ENCODE data around the gene THG1L.

THG1L gene

GRCh38 chr5:157729858-157730257, 1.4 kb upstream of the THG1L start:
- DNase-seq = no peak

GRCh38 chr5:157730900-157731271, 334 bp upstream of the THG1L start:
- DNase-seq = no peak

GRCh38 chr5:157732130-157732514, 902 bp downstream of the THG1L start:
- DNase-seq = no peak

- DNase-seq = no peak
Observed at GRCh38 chr5:157732596-157733262, 1.5 kb downstream of the THG1L start.

- no peak for DNase-seq
Observed at GRCh38 chr5:157734436-157734835, 3.2 kb downstream of the THG1L start.

- DNase-seq = no peak
Observed at GRCh38 chr5:157735991-157736390, 4.8 kb downstream of the THG1L start.

GRCh38 chr5:157739388-157740228, 8.4 kb downstream of the THG1L start:
- DNase-seq = no peak

- DNase-seq = peak; percentile 61
Observed at GRCh38 chr5:157740229-157740610, 9.0 kb downstream of the THG1L start.

- no peak for DNase-seq
Observed at GRCh38 chr5:157741131-157741530, 9.9 kb downstream of the THG1L start.

GRCh38 chr5:157743163-157744050, 12.2 kb downstream of the THG1L start, which contains the start of gene LSM11:
Gene LSM11 (plus strand): TSS chr5:157743712. CDS start chr5:157743751, 39 bp downstream.
- peak; percentile 91 for DNase-seq

- DNase-seq = peak; percentile 12
Observed at GRCh38 chr5:157744051-157745011, 13.1 kb downstream of the THG1L start.

GRCh38 chr5:157745041-157745456, 13.8 kb downstream of the THG1L start:
- DNase-seq = no peak

GRCh38 chr5:157747173-157747740, 16.0 kb downstream of the THG1L start:
- DNase-seq = no peak

- DNase-seq = no peak
Observed at GRCh38 chr5:157747766-157748700, 16.8 kb downstream of the THG1L start.

GRCh38 chr5:157748760-157749461, 17.7 kb downstream of the THG1L start:
- DNase-seq = no peak

GRCh38 chr5:157749462-157749799, 18.2 kb downstream of the THG1L start:
- DNase-seq = no peak

- no peak for DNase-seq
Observed at GRCh38 chr5:157750320-157750719, 19.1 kb downstream of the THG1L start.

- DNase-seq = no peak
Observed at GRCh38 chr5:157756122-157756521, 24.9 kb downstream of the THG1L start.

- no peak for DNase-seq
Observed at GRCh38 chr5:157758706-157759105, 27.5 kb downstream of the THG1L start.
